ENCODE data around the gene FGFR2.

The FGFR2 gene

DNA sequence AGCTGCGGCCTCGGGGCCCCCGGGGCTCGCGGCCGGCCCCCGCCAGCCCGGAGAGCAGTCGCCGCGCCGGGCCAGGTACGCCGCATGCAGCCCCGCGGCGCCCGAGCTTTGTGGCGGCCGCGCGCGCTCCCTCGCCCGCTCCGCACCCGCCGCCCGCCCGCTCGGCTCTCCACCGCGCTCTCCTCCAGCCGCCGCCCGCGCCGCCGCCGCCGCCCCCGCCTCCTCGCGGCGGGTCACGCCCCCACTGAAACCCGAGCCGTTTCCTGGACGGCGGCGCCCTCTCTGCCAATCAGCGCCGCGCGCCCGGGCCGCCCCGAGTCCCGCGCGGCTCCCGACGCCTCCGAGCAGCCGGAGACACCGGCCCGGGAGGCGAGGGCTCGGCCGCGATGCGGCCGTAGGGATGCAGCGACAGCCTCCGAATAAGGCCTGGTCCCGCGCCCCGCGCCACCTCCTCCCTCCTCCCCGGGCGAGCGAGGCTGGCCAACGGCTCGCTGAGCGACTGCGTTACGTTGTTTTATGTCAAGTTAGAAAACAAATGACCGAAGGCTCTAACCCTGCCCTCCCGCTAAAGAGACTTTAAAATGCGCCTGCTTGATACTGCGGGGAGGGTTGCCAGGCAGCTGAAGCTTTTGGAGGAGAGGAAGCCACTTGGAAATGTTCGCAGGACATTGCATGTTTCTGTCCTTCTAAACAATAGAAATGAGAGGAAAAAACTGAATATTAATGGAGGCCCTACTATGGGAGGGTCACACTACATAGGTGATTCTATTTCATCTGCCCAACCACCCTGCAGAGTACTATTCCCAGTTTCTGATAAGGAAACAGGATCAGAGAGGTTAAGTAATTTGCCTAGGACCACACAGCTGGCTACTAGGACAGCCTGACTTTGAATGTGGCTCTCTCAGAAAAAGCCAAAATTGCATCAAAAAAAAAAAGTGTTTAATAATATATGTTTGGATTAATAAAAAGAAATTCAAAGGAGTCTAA lies at the start of gene FGFR2:
Gene FGFR2, minus strand, starts transcription at position 182 of the 987 bp plus-strand sequence. CDS start 4,627 bp downstream, outside the sequence.
- Histone ChIP-seq H3K4me1 (ENCODE audit: insufficient read depth, low read length) (peaks cover 52% of the 10 kb centered on the region), H3K27me3 (ENCODE audit: insufficient read depth, low read length) (peaks cover 26% of the 10 kb centered on the region; the same call in 1 of the 2 replicates), H3K9ac (ENCODE audit: low read depth, low read length) (peak within 1 kb of the TSS; percentile 90), H3K27ac (ENCODE audit: low read length) (peak within 1 kb of the TSS; percentile 86), H3K4me3 (ENCODE audit: low read length) (peak within 1 kb of the TSS; percentile 88), H3K9me3 (ENCODE audit: insufficient read depth, low read depth, low read length) (no peaks in the 10 kb centered on the region), H3K36me3 (ENCODE audit: insufficient read depth, low read depth, low read length) (peaks cover 19% of the 10 kb centered on the region)

GRCh38 chr10:121647401-121647800 lies 49.2 kb upstream of the FGFR2 start:
- Histone ChIP-seq H3K27ac (ENCODE audit: low read length) (no peak overlapping the region), H3K4me1 (ENCODE audit: insufficient read depth, low read length) (no peaks in the 10 kb centered on the region), H3K9ac (ENCODE audit: low read depth, low read length) (no peak overlapping the region), H3K27me3 (ENCODE audit: insufficient read depth, low read length) (no peaks in the 10 kb centered on the region), H3K4me3 (ENCODE audit: low read length) (no peak overlapping the region), H3K9me3 (ENCODE audit: insufficient read depth, low read depth, low read length) (no peaks in the 10 kb centered on the region), H3K36me3 (ENCODE audit: insufficient read depth, low read depth, low read length) (no peaks in the 10 kb centered on the region)

GRCh38 chr10:121645696-121646095 lies 47.5 kb upstream of the FGFR2 start:
- Histone ChIP-seq H3K36me3 (ENCODE audit: insufficient read depth, low read depth, low read length) (no peaks in the 10 kb centered on the region), H3K9ac (ENCODE audit: low read depth, low read length) (no peak overlapping the region)

GRCh38 chr10:121644501-121644900 lies 46.3 kb upstream of the FGFR2 start:
- Histone ChIP-seq H3K27ac (ENCODE audit: low read length) (no peak overlapping the region), H3K27me3 (ENCODE audit: insufficient read depth, low read length) (no peaks in the 10 kb centered on the region), H3K36me3 (ENCODE audit: insufficient read depth, low read depth, low read length) (no peaks in the 10 kb centered on the region), H3K4me1 (ENCODE audit: insufficient read depth, low read length) (no peaks in the 10 kb centered on the region), H3K4me3 (ENCODE audit: low read length) (no peak overlapping the region), H3K9me3 (ENCODE audit: insufficient read depth, low read depth, low read length) (no peaks in the 10 kb centered on the region), H3K9ac (ENCODE audit: low read depth, low read length) (no peak overlapping the region)

More at GRCh38 chr10:121645696-121646095, 47.5 kb upstream of the FGFR2 start:
- no peak overlapping the region for H3K27ac ChIP-seq (ENCODE audit: low read length)
- H3K27me3 ChIP-seq (ENCODE audit: insufficient read depth, low read length): no peaks in the 10 kb centered on the region
- H3K4me3 ChIP-seq (ENCODE audit: low read length): no peak overlapping the region
- no peaks in the 10 kb centered on the region for H3K4me1 ChIP-seq (ENCODE audit: insufficient read depth, low read length)
- H3K9me3 ChIP-seq (ENCODE audit: insufficient read depth, low read depth, low read length): no peaks in the 10 kb centered on the region

DNA sequence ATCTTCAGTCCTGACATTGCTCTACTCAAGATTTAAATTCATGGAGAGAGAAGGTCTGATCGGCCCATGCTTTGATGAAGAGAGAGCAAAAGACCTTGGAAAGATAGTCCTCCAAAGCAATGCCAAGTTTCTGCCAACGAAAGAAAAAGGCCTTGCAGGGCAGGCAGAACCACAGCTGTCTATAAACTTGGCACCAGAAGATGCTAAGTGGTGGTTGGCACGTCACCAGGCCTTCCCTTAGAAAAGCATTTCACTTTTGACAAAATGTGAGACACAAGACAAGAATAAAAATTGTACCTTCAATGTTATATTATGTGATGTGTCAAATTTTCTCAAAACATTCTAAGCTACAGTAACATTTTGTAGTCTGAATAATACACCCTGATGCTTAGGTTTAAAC lies 42.0 kb upstream of the FGFR2 start:
- Histone ChIP-seq H3K36me3 (ENCODE audit: insufficient read depth, low read depth, low read length) (no peaks in the 10 kb centered on the region), H3K4me3 (ENCODE audit: low read length) (no peak overlapping the region)

GRCh38 chr10:121639416-121639815 lies 41.2 kb upstream of the FGFR2 start:
- no peaks in the 10 kb centered on the region for H3K36me3 ChIP-seq (ENCODE audit: insufficient read depth, low read depth, low read length)
- H3K27me3 ChIP-seq (ENCODE audit: insufficient read depth, low read length): no peaks in the 10 kb centered on the region
- no peak overlapping the region for H3K9ac ChIP-seq (ENCODE audit: low read depth, low read length)
- H3K27ac ChIP-seq (ENCODE audit: low read length): no peak overlapping the region
- no peaks in the 10 kb centered on the region for H3K4me1 ChIP-seq (ENCODE audit: insufficient read depth, low read length)
- H3K4me3 ChIP-seq (ENCODE audit: low read length): no peak overlapping the region
- H3K9me3 ChIP-seq (ENCODE audit: insufficient read depth, low read depth, low read length): peaks cover 7% of the 10 kb centered on the region

More for the DNA sequence above, 42.0 kb upstream of the FGFR2 start:
- Histone ChIP-seq H3K4me1 (ENCODE audit: insufficient read depth, low read length) (no peaks in the 10 kb centered on the region), H3K9ac (ENCODE audit: low read depth, low read length) (no peak overlapping the region), H3K9me3 (ENCODE audit: insufficient read depth, low read depth, low read length) (peaks cover 7% of the 10 kb centered on the region), H3K27ac (ENCODE audit: low read length) (no peak overlapping the region), H3K27me3 (ENCODE audit: insufficient read depth, low read length) (no peaks in the 10 kb centered on the region)

DNA sequence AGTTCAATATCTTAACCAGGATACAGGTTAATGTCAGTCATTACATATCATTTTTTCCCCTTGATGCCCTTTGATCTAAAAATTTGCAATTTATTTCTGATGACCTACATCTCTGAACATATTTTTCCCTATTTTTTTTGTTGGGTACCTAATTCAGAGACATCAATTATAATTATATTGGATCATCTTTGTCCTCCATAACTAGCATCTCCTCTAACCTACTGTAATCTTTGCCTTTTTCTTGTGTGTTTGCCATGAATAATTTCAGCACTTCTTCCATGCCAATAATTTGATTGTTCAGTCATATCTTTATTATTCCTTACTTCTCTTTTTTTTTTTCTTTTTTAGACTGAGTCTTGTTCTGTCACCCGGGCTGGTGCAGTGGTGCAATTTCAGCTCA lies 39.2 kb upstream of the FGFR2 start:
- H3K36me3 ChIP-seq (ENCODE audit: insufficient read depth, low read depth, low read length): no peaks in the 10 kb centered on the region
- peaks cover 7% of the 10 kb centered on the region for H3K9me3 ChIP-seq (ENCODE audit: insufficient read depth, low read depth, low read length)
- no peak overlapping the region for H3K9ac ChIP-seq (ENCODE audit: low read depth, low read length)
- H3K4me1 ChIP-seq (ENCODE audit: insufficient read depth, low read length): no peaks in the 10 kb centered on the region
- no peak overlapping the region for H3K27ac ChIP-seq (ENCODE audit: low read length)
- H3K27me3 ChIP-seq (ENCODE audit: insufficient read depth, low read length): no peaks in the 10 kb centered on the region
- H3K4me3 ChIP-seq (ENCODE audit: low read length): no peak overlapping the region

GRCh38 chr10:121633056-121633455 lies 34.8 kb upstream of the FGFR2 start:
- no peaks in the 10 kb centered on the region for H3K27me3 ChIP-seq (ENCODE audit: insufficient read depth, low read length)
- H3K9ac ChIP-seq (ENCODE audit: low read depth, low read length): no peak overlapping the region
- no peak overlapping the region for H3K27ac ChIP-seq (ENCODE audit: low read length)
- no peak overlapping the region for H3K4me3 ChIP-seq (ENCODE audit: low read length)
- peaks cover 7% of the 10 kb centered on the region; the same call in 1 of the 2 replicates for H3K9me3 ChIP-seq (ENCODE audit: insufficient read depth, low read depth, low read length)
- H3K36me3 ChIP-seq (ENCODE audit: insufficient read depth, low read depth, low read length): no peaks in the 10 kb centered on the region
- H3K4me1 ChIP-seq (ENCODE audit: insufficient read depth, low read length): no peaks in the 10 kb centered on the region

DNA sequence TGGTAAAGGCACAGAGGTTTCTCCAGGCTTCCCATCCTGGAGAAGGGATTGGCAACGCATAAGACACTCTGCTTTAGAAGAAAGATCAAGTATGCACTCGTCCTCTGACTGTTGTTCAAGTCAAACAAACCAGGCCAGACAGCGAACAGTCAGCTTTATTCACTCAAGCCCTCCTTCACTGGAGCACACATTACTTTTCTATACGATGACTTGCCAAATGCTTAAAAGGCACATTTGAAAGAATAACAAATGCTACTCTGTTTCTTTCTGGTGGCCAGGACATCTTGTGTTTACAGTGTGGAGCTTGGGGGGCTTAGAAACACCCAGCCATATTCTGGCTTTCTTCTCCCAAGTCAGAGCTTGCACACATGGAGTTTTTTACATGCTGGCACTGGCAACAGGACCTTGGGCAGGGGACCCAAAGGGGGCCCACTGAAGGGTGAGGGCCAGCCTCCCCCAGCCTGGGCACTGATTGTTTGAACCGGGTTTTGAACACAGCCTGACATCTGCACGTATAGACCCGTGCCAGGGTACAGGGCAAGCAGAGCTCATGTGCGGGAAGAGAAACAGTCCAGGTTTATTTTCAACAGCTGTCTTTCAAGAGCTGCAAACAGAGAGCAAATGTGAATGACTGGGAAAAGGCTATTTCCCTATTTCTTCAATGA lies 33.3 kb upstream of the FGFR2 start:
- Histone ChIP-seq H3K9ac (ENCODE audit: low read depth, low read length) (no peak overlapping the region), H3K27me3 (ENCODE audit: insufficient read depth, low read length) (no peaks in the 10 kb centered on the region), H3K27ac (ENCODE audit: low read length) (no peak overlapping the region), H3K4me1 (ENCODE audit: insufficient read depth, low read length) (no peaks in the 10 kb centered on the region), H3K36me3 (ENCODE audit: insufficient read depth, low read depth, low read length) (no peaks in the 10 kb centered on the region), H3K9me3 (ENCODE audit: insufficient read depth, low read depth, low read length) (no peaks in the 10 kb centered on the region), H3K4me3 (ENCODE audit: low read length) (no peak overlapping the region)

DNA sequence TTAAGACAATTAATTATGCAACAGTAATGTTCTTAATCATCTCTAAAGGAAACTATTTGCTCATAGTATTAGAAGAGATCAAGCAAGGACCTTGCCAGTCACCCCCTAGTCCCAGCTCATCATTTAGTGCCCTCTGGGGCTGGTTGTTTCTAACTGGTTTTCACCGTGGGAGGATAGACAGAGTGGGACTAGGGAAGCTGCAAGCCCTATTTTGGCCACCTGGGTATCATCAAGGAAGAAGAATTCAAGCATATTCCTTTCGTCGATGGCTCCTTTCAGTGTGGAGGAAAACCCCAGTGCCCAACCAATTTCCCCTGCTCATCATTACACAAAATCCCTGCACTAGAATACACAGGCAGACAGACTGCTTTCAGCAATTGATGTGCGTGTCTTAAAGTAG lies 30.6 kb upstream of the FGFR2 start:
- no peak overlapping the region for H3K27ac ChIP-seq (ENCODE audit: low read length)
- no peaks in the 10 kb centered on the region for H3K36me3 ChIP-seq (ENCODE audit: insufficient read depth, low read depth, low read length)
- no peaks in the 10 kb centered on the region for H3K4me1 ChIP-seq (ENCODE audit: insufficient read depth, low read length)
- H3K4me3 ChIP-seq (ENCODE audit: low read length): no peak overlapping the region
- no peaks in the 10 kb centered on the region for H3K27me3 ChIP-seq (ENCODE audit: insufficient read depth, low read length)
- no peaks in the 10 kb centered on the region for H3K9me3 ChIP-seq (ENCODE audit: insufficient read depth, low read depth, low read length)
- no peak overlapping the region for H3K9ac ChIP-seq (ENCODE audit: low read depth, low read length)

DNA sequence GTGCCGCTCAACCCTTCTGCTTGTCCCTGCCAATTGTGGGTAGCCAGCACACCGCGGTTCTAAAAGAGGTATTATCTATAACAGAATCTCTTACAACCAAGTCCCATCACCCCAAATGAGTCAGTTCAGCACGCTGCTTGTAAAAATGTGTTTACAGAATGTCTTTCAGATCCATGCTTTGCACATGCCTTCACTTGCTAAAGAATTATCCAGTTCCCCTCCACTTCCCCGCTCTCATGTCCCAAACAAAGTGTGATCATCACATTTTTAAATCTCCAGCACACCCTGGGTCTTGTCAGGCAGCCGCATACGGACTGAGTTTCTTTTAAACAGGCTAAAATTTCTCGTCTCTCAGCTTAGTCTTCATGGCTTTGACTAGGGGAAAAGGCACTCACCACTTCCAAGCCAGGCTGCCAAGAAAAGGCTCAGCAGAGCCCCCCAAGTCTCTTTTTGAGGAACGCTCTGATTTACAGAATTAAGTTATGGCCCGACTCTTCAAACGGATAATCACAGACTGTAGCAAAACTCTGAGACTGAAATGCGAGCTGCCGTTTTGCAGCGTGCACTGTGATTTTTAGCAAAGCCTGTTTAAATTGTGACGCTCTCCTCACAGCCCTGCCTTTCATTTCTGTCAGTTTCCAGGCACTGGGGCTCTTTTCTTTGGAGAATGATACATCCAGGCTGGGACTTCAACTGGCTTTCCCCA lies 29.8 kb upstream of the FGFR2 start:
- Histone ChIP-seq H3K27me3 (ENCODE audit: insufficient read depth, low read length) (no peaks in the 10 kb centered on the region), H3K9me3 (ENCODE audit: insufficient read depth, low read depth, low read length) (no peaks in the 10 kb centered on the region), H3K4me3 (ENCODE audit: low read length) (no peak overlapping the region), H3K4me1 (ENCODE audit: insufficient read depth, low read length) (no peaks in the 10 kb centered on the region), H3K9ac (ENCODE audit: low read depth, low read length) (no peak overlapping the region), H3K36me3 (ENCODE audit: insufficient read depth, low read depth, low read length) (no peaks in the 10 kb centered on the region), H3K27ac (ENCODE audit: low read length) (no peak overlapping the region)
